ENCODE data around the gene TDRD12.

TDRD12 gene

GRCh38 chr19:32870981-32871451, 151.4 kb downstream of the TDRD12 start:
- DNase-seq: no peak

GRCh38 chr19:32872391-32872790, 152.8 kb downstream of the TDRD12 start:
- no peak for DNase-seq

GRCh38 chr19:32873247-32873959, 153.8 kb downstream of the TDRD12 start:
- DNase-seq: no peak

GRCh38 chr19:32874605-32875004, 155.0 kb downstream of the TDRD12 start:
- no peak for DNase-seq

GRCh38 chr19:32875428-32875827, 155.9 kb downstream of the TDRD12 start:
- no peak for DNase-seq

GRCh38 chr19:32876236-32876918, 156.8 kb downstream of the TDRD12 start:
- no peak for DNase-seq

- no peak for DNase-seq
Measured at GRCh38 chr19:32876919-32877285, 157.3 kb downstream of the TDRD12 start.
